GF-D8 (cell line): ENCODE measurements around the gene TMEM141.

Source experiments
- DNase-seq: peaks from one replicate; lab custom pipeline; 2025; lab: John Stamatoyannopoulos, UW

TMEM141 gene

DNA sequence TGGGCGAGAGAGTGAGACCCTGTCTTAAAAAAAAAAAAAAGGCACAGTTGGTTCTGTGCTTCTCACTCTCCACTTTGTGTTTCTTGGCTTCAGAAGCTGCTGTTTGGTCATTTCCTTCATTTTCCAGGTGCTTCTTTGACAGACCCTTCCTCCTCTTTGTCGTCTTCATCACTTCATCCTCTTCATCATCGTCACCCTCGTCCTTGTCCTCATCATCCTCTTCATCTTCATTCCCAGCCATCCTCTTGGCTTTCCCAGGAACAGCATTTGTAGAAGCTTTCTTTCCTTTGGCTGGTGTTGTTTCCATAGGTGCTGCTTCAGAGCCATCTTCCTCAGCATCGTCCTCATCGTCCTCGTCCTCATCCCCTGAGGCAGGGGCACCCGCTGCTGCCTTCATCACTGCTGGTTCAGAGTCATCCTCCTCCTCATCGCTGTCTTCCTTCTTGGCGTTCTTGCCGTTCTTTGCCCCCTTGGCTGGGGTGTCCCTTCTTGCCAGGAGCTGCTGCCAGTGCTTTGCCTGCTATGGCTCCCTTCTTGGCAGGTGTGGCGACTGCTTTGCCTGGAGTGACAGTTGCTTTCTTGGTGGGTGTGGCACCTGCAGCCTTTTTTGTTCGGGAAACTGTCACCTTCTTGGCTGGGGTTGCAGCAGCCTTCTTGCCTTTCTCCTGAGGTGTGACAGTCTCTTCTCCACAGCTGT lies 23.7 kb downstream of the TMEM141 start:
- no peak for DNase-seq

DNA sequence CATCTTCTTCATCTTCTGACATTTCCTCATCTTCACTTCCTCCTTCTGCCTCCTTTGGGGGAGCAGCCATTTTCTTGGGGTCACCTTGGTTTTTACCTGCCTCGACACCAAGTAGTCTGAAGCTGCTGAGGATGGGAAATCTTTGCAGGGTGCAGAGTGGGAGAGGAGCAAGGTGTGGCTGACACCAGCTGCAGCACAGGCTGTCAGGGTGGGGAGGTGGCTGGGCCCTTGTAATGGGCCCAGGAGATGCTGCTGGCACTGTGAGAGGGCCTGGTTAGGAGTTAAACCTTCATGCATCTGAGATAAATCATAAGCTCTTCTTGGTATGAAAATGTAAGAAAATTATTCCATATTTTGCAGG lies 24.3 kb downstream of the TMEM141 start:
- DNase-seq = no peak

DNA sequence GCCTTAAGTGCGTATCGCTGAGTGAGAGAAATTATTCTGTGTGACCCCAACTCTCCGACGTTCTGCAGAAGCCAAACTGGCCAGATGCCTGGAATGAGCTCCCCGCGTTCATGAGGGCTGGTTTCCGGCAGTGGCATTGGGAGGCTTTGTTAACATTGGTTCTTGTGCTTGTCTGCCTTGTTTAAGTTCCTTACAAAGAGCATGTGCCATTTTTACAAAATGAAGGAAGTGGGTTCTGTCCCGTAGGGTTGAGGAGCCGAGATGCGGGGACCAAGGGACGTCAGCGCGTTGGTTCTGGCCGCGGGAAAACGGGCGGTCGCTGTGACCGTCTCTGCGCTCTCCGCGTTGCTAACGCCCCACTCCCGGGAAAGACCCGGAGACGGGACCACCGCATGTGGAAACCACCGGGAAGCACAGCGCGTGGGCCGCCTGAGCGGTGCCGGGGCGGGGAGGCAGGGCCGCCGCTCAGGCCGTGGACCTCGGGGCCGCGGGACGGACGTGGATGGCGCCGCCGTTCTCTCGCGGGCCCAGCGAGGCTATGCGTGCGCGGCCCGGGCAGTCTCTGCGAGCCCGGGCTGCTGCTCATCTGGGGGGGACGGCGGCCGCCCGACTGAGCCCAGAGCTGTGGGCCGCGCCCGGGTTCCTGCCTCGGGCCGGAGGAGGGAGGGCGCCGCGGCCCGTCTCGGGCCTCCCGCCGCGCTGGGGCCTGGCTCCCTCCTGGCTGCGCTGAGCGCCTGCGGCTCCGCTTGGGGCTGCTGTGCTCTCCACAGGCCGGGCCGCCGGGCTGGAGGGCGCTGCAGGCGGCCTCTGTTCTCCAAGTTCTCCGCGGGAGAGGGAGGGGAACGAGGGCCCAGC lies 30.1 kb downstream of the TMEM141 start:
- no peak for DNase-seq

- no peak for DNase-seq
Observed at GRCh38 chr9:136821826-136822544, 30.8 kb downstream of the TMEM141 start.

GRCh38 chr9:136823136-136824046 lies 32.2 kb downstream of the TMEM141 start:
- DNase-seq = no peak

DNA sequence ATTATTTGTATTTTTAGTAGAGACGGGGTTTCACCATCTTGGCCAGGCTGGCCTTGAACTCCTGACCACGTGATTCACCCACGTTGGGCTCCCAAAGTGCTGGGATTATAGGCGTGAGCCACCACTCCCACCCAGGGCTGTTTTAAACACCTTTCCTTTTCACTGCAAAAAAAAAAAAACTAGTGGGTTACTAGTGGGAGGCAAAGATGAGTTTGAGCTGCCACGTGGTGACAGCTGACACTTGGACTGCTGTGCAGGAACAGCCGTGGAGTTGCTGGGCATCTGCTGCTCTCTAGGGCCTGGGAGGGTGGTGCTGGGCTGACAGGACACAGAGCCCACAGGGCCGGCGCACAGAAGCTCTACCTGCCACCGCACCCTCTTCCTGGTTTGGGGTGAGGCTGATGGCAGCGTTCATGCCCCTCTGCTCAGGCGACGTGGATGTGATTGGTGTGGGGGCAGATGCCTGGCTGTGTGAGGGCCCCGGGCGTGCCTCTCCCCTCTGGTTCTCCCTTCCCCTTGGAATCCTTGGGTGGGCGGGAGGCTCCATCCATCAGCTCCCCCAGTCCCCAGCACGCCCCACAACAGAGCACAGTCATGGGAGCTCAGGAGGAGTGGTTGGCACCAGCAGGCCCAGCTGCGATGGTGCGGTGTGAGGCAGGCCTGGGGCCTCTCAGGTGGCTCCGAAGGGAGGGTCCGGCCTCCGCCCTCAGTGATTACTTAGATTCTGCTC lies 33.5 kb downstream of the TMEM141 start:
- DNase-seq = no peak

GRCh38 chr9:136825295-136826187 lies 34.4 kb downstream of the TMEM141 start:
- DNase-seq = no peak

DNA sequence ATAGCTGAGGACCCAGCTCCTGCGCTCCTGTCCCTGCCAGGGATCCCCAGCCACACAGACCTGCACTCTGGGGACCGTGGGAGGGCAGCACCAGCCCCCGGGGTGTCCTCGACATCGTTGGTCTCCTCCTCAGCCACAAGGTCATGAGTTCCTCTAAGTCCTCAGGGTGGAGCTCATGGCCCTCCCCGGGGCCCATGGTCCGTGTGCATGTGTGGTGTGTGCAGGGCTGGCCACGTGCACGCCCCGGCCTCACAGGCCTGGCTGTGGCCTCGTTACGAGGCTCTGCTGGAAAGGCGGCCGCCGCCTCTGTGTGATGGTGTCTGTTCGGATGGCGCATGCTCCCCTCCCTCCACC lies 35.0 kb downstream of the TMEM141 start:
- DNase-seq = no peak

- no peak for DNase-seq
Observed at GRCh38 chr9:136826703-136827582, 35.8 kb downstream of the TMEM141 start.

GRCh38 chr9:136827794-136828473 lies 36.8 kb downstream of the TMEM141 start:
- no peak for DNase-seq

- no peak for DNase-seq
Observed at GRCh38 chr9:136828474-136829140, 37.5 kb downstream of the TMEM141 start.

- DNase-seq = no peak
Observed at GRCh38 chr9:136829412-136829811, 38.3 kb downstream of the TMEM141 start.

GRCh38 chr9:136829981-136830885 lies 39.1 kb downstream of the TMEM141 start:
- no peak for DNase-seq

- DNase-seq = no peak
Observed at GRCh38 chr9:136831002-136831719, 40.0 kb downstream of the TMEM141 start.

DNA sequence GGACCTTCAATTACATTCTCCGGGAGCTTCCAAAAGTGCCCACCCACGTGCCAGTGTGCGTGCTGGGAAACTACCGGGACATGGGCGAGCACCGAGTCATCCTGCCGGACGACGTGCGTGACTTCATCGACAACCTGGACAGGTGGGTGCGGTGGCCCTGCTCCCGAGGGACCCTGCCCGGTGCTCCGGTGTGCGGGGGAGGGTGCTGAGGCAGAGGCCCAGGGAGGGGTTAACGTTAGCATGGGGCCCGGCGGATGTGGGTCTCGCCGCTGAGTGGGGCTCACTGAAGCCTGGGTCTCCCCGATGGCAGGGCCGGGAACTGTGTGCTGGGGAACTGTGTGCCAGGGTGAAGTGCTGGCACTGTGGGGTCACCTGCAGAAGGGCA lies 40.6 kb downstream of the TMEM141 start:
- DNase-seq = no peak

DNA sequence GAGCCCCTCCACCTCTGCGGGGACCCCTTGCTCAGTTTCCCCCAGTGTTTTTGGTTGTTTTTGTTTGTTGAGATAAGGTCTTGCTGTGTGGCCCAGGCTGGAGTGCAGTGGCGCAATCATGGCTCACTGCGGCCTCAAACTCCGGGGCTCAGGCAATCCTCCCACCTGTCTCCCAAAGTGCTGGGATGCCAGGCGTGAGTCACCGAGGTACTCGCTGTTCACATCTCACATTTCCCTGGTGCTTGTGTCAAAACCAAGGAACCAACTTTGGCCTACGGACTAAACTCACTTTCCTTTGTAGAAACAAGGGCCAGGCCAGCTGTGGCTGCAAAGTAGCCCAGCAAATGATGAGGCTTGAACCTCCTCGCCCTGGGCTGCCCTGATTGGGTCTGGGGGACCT lies 41.4 kb downstream of the TMEM141 start:
- no peak for DNase-seq
